ENCODE data around the gene AMOTL2.

Gene AMOTL2

DNA sequence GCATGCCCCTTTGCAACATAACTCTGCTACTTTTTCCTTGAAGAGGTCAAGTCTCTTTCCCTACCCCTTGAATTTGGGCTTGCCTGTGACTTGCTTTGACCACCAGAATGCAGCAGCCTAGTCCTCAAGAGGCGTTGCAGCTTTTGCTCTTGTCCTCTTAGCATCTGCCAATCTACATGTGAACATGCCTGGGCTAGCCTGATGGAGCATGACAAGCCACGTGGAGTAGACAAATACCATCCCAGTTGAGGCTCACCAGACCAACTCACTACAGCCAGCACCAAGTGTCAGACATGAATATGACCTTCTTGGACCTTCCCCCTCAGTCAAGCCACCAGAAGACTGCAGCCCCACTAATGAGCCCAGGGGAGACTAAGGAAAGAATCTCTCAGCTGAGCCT lies 32.9 kb downstream of the AMOTL2 start:
- in situ Hi-C loops (cut with HindIII; ENCODE audit: low sequenced_read_pairs), result no loop called here
- no peak for DNase-seq (ENCODE audit: low read depth)
- no peak overlapping the region for H3K4me3 ChIP-seq (ENCODE audit: low read depth, low read length)
- TF ChIP-seq, protein P1, sequence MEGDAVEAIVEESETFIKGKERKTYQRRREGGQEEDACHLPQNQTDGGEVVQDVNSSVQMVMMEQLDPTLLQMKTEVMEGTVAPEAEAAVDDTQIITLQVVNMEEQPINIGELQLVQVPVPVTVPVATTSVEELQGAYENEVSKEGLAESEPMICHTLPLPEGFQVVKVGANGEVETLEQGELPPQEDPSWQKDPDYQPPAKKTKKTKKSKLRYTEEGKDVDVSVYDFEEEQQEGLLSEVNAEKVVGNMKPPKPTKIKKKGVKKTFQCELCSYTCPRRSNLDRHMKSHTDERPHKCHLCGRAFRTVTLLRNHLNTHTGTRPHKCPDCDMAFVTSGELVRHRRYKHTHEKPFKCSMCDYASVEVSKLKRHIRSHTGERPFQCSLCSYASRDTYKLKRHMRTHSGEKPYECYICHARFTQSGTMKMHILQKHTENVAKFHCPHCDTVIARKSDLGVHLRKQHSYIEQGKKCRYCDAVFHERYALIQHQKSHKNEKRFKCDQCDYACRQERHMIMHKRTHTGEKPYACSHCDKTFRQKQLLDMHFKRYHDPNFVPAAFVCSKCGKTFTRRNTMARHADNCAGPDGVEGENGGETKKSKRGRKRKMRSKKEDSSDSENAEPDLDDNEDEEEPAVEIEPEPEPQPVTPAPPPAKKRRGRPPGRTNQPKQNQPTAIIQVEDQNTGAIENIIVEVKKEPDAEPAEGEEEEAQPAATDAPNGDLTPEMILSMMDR (IDR thresholded peaks at IDR 0.05; ENCODE audit: low read depth, low read length, missing control alignments), result no peak

DNA sequence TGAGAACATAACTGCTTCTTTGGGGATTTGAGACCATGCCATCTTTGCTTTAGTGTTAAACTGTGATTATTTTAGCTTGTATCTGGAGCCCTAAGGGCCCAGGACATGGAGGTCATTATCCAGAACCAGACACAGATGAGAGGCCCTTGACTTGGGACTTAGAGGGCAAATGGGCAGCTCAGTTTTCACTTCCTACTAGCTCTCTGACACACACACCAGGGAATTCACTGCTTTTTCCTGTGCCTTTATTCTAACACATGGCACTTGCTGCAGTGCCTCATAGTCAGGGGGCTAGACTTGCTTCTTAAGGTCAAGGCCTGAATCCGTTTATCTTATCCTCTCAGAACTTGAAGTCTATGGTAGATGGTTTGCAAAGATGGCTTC lies 33.3 kb downstream of the AMOTL2 start:
- no peak overlapping the region for H3K4me3 ChIP-seq (ENCODE audit: low read depth, low read length)
- no peak for DNase-seq (ENCODE audit: low read depth)
- TF ChIP-seq, protein P1 (IDR thresholded peaks at IDR 0.05; ENCODE audit: low read depth, low read length, missing control alignments), result no peak
- in situ Hi-C loops (cut with HindIII; ENCODE audit: low sequenced_read_pairs), result no loop called here

DNA sequence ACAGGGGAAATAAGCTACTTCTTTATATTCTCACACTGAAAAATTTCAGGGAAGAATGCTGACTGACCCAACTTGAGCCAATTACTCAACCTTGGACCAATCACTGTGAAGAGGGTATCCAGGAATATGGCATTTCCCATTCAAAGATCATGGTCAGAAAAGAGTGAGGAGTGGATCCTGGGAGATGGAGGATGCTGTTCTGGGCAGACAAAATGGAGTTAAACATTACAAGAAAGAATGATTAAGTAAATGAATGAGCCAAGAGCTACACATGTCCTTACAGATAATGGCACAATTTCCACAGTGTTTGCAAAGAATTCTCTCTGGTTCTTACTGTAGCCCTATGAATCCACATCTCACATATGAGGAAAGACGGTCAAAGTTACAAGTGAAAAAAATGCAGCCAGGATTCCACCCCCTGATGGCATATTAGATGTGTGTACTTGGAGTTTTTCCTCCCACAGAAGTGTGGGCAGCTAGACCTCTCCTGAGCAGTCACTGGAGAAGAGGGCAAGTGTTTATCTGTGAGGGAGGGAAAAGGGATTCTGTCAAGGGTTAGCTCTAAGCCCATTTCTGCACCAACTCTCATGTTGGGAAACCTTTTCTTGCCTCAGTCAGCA lies 33.8 kb downstream of the AMOTL2 start:
- no peak for DNase-seq (ENCODE audit: low read depth)
- H3K4me3 ChIP-seq (ENCODE audit: low read depth, low read length), result no peak overlapping the region
- in situ Hi-C loops (cut with HindIII; ENCODE audit: low sequenced_read_pairs), result no loop called here
- TF ChIP-seq, protein P1 (IDR thresholded peaks at IDR 0.05; ENCODE audit: low read depth, low read length, missing control alignments), result no peak

DNA sequence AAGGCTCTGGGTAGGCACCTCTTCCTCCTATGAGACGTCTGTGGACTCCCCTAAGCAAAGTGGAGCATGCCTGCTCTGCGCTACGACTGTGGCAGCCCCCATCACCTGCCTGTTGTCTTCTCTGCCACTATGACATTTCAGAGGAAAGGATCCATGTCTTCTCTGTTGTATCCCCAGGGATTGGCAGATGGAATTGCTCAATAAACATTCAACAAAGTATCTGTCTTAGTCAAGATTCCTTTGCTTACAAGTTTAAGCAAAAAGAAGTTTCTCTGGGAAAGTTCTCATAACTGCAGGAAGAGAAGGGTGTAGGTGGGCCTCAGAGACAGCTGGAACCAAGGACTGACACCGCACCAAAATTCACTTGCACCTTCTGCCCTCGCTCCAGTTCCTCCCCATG lies 34.3 kb downstream of the AMOTL2 start:
- in situ Hi-C loops (cut with HindIII; ENCODE audit: low sequenced_read_pairs), result no loop called here
- DNase-seq (ENCODE audit: low read depth), result no peak
- no peak overlapping the region for H3K4me3 ChIP-seq (ENCODE audit: low read depth, low read length)
- TF ChIP-seq, protein P1 (IDR thresholded peaks at IDR 0.05; ENCODE audit: low read depth, low read length, missing control alignments), result no peak

DNA sequence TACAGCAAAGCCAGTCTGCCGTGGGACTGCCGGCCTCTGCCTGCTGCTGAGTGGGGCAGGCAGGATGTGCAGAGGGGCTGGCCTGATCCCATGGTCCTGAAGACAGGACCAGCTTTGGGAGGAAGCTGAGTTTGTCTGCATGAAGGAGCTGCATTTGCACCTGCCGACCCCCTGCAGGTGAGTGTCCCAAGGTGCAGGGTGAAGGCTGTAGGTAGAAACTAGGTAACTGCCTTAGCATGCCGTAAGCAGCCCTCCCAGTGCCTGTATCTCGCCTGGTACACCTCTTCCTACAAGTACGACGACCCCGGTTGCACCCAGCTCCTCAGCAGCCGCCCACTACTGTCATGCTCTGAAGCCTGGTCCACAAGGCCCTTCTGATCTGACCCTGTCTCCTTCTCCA lies 34.9 kb downstream of the AMOTL2 start:
- TF ChIP-seq, protein P1 (IDR thresholded peaks at IDR 0.05; ENCODE audit: low read depth, low read length, missing control alignments), result no peak
- no peak overlapping the region for H3K4me3 ChIP-seq (ENCODE audit: low read depth, low read length)
- DNase-seq (ENCODE audit: low read depth), result no peak
- in situ Hi-C loops (cut with HindIII; ENCODE audit: low sequenced_read_pairs), result no loop called here

DNA sequence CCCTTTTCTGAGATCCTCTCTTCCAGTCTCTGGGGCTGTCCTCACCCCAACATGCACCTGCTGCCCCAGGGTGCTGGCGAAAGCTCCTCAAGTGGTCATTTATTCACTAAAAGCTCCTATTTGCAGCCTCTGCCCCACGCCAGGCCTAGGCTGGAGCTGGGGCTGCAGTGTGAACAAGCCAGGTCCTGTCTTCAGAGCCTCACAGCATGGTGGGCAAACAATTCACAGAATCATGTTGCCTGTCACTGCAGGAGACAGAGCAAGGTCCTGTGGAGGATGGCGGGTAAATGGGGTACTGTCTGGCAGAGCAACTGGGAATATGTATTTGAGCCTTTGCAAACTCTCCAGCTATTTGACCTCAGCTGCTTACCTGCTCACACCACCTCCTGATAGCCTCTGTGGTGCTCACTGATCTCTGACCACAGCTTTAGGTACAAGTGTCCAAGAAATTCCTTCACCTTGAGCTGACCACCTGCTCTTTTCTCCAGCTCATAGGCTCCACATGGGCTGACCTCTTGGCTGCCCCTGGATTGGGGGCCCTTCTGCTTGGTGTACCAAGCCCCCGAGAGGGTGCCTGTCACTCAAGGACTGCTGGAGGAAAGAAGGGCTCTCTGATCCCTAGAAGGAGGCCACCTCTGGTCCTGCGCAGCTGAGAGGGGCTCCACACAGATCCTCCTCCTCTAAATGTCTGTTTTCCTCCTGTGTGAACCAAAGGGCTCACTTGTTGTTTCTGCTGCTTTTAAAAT lies 35.6 kb downstream of the AMOTL2 start:
- no peak for DNase-seq (ENCODE audit: low read depth)
- no peak overlapping the region for H3K4me3 ChIP-seq (ENCODE audit: low read depth, low read length)
- TF ChIP-seq, protein P1 (IDR thresholded peaks at IDR 0.05; ENCODE audit: low read depth, low read length, missing control alignments), result no peak
- in situ Hi-C loops (cut with HindIII; ENCODE audit: low sequenced_read_pairs), result no loop called here
